NCI-H1417 treated with DMSO at 0.1 percent for 48 hours (cell line): ENCODE measurements around the gene PARVA.

Experiments
- DNase-seq: peaks from one replicate; lab custom pipeline; 2025; lab: John Stamatoyannopoulos, UW

PARVA gene

DNA sequence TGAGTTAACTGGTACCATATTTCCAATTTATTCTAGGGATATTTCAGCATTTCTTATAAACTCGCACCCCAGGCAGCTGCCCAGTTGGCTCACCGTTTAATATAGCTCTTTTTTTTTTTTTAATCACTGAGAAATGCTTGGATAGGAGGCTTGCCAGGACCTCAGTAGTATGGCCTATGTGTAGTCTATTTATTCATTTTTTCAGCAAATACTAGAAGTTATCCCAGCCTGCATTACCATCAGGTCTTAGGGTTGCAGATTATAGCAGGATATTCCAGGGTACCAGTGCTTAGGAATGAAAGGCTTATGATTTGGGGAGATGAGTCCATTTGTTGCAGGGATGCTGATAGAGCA is 26.6 kb downstream of the PARVA start:
- no peak for DNase-seq

DNA sequence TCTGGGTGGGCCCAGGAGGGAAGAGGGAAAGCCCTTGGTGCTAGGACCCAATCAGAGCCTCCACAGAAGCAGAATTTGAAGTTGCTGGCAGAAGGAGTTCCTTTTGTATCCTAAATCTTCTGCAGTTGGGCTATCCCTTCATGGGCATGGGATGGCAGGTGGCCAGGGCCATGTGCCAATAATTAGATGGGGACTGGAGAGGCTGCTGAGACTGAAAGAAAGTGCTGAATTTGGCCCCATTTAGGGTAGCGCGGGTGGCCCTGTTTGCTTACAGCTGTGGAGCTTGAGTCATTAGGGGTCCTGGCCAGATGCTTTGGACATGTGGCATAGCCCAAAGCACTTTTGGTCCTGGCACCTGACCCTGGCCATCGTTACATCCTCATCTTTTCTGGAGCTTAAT is 27.1 kb downstream of the PARVA start:
- no peak for DNase-seq

DNA sequence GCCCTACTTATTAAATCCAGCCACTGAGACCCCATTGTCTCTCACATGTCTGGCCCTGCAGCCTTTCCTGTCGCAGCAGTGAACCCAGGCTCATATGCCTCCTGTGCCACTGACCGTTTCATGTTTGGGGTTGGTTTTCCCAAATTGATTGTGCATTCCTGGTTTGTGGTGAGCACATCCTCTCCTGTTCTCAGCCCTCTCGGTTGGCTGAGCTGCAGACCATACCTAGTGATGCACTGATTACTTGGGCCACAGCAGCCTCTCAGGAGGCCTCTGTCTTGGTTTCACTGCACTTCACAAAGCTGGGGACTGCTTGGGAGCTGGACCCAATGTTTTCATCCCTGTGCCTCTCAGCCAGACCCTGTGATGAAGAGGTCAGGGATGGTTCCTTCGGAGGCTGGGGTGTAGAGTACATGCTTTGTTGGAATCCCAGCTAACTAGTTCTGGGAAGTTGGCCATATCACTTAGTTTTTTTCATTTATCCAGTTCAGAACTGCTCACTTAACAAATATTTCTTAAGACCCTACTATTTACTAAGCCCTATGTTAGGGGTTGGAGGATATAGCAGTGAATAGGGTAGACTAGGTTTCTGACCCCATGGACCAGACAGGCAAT is 30.9 kb downstream of the PARVA start:
- no peak for DNase-seq

DNA sequence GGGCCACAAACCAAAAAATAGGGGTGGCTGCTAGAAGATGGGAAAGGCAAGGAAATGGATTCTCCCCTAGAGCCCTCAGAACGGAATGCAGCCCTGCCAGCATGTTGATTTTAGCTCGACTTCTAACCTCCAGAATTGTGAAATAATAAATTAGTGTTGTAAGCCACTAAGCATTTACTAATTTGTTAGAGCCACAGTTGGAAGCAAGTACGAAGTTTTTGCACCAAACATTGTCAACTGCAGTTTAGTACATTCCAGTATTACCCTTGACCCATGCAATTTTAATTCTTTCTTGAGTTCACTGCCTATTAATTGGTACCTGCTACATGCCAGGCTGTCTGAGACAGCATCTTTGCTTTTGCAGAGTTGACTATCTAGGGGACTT is 32.2 kb downstream of the PARVA start:
- no peak for DNase-seq

- DNase-seq: no peak
These were observed 32.8 kb downstream of the PARVA start for GRCh38 chr11:12410006-12410728.

GRCh38 chr11:12411393-12411792 is 34.0 kb downstream of the PARVA start:
- no peak for DNase-seq

DNA sequence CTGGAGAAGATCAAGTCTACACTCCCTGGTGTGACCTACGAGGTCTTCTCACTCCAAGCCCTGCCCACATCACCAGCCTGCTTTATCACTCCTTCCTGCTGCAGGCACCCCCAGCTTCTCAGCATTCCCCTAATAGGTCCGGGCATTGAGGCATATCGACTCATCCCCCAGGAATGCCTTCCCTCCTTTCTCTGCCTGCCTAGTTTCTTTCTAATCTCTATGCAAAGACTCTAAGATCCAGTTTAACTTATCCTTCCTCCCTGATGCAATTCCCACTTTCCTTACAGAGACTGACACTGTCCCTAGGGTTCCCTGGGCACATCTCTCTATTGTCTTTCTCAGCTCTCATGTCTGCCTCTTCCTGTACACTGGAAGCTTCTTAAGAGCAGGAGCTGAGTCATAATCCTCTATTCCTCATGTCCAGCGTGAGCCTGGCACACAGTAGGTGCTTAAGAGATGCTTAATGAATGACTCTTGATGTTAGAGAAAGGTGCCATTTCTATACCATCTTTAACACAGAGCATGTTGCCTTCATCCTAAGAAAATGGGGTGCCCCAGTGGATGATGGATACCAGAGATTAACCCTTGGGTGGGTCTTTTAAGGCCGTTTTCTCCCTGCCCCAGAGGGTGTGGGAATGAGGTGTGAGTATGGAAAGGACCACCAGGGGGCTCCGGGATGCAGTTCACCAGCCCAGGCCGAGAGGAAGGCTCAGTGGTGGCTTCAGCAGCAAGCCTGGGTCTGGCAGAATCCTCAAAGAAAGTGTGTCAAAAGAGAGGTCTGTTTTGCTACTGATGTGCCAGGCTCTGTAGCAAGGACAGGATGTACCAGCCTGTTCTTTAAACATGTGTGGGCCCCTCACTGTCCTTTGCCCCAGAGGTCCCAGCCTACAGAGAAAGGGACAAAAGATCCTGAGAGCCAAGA is 34.7 kb downstream of the PARVA start:
- no peak for DNase-seq

DNA sequence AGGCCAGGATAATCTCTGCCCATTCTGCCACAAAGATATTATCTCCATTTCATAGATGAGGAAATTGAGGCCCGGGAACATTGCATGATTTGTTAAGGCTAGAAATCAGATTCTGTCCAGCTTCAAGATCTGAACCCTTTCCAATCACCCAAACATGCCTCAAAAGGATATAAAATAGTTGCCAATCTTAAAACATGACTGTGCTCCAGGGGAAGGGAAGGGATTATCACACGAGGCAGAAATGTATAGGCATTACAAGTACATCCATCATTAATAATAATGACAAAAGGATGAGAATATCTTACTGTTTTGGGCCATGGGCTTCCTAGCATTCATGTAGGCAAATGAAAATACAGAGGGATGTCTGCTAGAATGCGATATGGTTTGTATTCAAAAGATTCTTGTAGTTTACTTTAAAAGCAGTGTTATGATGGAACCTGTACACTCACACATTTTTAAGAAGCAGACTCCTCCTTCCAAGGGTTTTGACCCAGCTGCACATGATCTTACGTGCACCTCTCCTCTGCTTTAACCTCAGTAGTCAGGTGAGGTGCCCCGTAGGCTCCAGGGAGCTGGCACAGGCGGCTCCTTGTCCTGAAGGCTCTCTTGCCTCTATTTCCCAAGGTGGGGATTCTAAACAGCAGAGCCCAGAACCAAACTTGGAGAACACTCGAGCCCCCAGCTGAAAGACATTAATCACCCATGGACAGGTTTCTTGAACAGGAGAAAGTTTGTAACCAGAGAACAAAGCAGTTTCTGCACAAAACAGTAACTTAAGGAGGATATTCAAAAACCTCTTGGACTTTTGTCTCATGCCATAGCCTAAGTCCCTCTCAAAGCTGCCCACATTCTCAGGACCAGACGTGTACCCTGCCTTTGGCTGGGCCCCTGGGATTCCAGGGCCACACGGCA is 36.0 kb downstream of the PARVA start:
- DNase-seq: no peak

- no peak for DNase-seq
These were observed 37.2 kb downstream of the PARVA start for GRCh38 chr11:12414611-12415010.

GRCh38 chr11:12415342-12415966 is 38.1 kb downstream of the PARVA start:
- DNase-seq: no peak

DNA sequence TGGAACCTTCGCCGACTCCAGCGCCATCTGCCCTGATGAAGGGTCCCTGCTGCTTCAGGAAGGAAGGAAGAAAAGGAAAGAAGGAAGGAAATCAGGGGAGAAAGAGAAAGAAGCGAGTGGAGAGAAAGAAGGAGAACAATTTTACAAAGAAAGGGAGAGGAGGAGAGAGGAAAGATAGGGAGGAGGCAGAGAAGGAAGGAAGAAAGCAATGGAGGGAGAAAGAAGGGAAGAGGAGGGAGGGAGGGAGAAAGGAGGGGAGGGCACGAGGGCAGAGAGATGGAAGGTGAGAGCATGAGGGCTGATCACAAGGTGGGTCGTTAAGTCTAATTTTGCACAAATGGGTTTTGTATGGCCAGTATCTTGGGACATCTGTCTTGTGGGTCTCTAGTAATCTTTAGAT is 39.2 kb downstream of the PARVA start:
- DNase-seq: no peak

DNA sequence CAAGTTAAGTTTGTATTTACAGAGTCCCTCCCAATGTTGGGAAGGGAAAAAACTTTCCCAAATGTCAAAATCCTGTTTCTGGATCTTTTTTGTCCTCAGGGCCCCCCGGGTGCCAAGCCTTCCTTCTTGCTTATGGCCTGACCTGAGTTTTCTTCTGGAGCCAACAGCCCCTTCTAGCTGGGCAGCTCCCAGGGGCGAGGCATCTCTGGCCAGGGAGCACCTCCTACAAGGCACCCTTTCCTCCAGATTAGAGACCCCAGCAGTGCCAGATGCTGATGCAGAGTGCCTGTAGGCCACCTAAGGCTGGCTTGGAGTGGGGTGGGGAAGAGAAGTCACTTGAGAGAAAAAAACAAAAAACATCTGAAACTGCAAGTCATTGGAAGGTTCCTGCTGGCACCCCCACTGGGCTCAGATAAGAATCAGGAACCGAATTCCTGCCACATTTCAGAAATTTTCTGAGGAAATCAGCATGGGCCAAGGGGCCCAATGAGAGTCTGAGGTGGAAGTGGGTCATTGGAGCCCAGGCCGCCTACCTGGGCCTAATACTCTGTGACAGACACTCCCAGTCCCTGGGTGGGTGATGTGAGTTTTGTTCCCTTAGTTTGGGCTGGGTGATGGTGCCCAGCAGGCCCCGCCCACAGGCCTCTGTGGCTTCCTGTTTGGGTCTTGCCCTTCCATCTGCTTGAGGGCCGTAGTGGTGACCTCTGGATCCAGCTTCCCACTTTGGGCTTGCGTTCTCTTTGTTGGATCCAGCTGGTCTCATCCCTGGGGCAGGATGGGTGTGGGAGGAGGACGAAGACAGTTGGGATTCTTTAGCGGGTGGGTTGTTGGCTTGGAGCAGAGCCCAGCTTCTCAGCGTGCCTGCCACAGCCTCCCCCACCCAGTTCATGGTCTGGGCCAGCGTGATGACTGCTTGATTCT is 40.6 kb downstream of the PARVA start:
- no peak for DNase-seq

DNA sequence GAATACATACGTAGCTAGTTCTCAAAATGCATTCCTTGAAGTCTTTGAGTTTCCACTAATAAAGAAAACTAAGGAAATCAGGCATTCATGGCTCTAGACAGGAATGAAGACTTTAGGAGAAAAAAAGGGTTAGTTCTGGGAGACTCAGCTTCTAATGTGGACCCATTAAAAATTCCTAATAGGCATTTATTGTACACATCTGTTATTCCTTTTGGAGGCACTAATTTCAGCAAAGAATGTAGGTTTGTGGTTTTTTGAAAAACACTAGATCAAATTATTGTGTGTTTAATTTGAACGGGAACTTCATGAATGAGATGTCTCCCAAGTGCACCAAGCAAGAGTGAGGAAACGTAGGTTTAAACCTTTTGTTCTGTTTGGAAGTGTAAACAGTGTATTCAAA is 42.7 kb downstream of the PARVA start:
- no peak for DNase-seq

GRCh38 chr11:12420706-12421105 is 43.3 kb downstream of the PARVA start:
- no peak for DNase-seq

GRCh38 chr11:12421386-12421785 is 44.0 kb downstream of the PARVA start:
- DNase-seq: no peak

DNA sequence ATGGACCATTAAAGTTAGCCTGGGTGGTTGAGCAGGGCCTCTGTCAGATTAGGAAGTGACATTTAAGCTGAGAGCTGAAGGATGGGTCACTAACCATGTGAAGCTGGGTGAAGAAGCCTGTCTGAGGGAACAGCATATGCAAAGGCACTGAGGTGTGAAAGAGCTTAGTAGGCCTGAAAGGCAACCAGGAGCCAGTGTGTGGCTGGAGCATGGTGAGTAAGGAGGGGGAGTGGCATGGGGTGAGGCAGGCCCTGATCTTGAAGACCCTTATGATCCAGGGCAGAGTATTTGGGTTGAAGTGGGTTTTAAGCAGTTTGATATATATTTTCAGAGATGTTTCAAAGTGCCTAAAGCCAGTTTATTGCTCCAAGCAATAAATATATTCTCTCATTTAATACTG is 48.8 kb downstream of the PARVA start:
- no peak for DNase-seq

GRCh38 chr11:12429155-12429554 is 51.8 kb downstream of the PARVA start:
- DNase-seq: no peak

DNA sequence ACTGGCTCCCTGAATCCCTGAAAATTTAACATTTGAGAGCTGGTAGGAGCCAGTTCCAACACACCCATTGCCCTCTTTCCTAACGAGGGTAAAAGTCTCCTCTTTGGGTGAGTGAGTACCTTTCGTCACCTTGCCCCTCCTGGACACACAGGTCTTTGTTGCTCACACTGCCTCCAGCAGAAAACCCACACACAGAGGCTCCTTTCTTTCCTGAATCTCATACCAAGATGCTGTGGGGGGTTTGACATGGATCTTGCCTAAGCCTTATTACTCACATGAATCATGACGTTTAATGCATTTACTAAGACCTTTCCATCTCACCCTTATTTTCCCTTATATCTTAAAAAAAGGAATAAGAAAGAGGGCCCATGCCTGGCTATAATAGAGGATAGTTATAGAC is 53.0 kb downstream of the PARVA start:
- DNase-seq: no peak

GRCh38 chr11:12430954-12431595 is 53.7 kb downstream of the PARVA start:
- no peak for DNase-seq

DNA sequence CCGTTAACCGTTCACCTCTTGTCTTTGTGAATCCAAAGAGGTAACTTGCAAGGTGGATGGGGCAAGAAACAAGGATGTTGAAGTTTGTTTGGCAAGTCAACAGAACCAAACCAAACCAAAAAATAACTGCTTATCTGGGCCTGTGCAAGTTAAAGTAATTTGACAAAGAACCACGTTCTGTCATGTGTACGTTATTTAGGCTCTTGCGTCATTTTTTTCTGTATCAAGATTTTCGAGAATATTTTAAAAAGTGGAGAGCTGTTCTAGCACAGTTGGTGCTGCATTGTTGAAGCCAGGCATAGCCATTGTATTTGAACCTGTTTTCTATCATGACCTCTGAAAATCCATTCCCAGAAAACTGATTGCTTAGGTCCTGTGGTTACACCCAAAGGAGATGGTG is 55.1 kb downstream of the PARVA start:
- DNase-seq: no peak
